NK-92 (cell line): ENCODE data around the gene TCFL5.

Source experiments
- DNase-seq: peaks from one replicate; lab custom pipeline; 2025; ENCODE audit not compliant: unreplicated experiment; lab: John Stamatoyannopoulos, UW

The TCFL5 gene

GRCh38 chr20:62814060-62814708, 47.4 kb downstream of the TCFL5 start:
- DNase-seq, result no peak

- no peak for DNase-seq
These were observed 48.0 kb downstream of the TCFL5 start for GRCh38 chr20:62813588-62813987.

GRCh38 chr20:62812907-62813200, 48.8 kb downstream of the TCFL5 start:
- no peak for DNase-seq

GRCh38 chr20:62812181-62812906, 49.3 kb downstream of the TCFL5 start:
- no peak for DNase-seq

GRCh38 chr20:62811720-62812119, 49.9 kb downstream of the TCFL5 start:
- no peak for DNase-seq

GRCh38 chr20:62811320-62811719, 50.3 kb downstream of the TCFL5 start:
- DNase-seq, result no peak

- DNase-seq, result no peak
These were observed 51.8 kb downstream of the TCFL5 start for GRCh38 chr20:62809530-62810428.

- no peak for DNase-seq
These were observed 53.3 kb downstream of the TCFL5 start for GRCh38 chr20:62808211-62808865.

GRCh38 chr20:62807444-62808210, 54.0 kb downstream of the TCFL5 start:
- DNase-seq, result no peak

- no peak for DNase-seq
These were observed 55.1 kb downstream of the TCFL5 start for GRCh38 chr20:62806383-62807050.

GRCh38 chr20:62805711-62806382, 55.8 kb downstream of the TCFL5 start:
- no peak for DNase-seq

GRCh38 chr20:62805155-62805710, 56.4 kb downstream of the TCFL5 start:
- DNase-seq, result no peak

- no peak for DNase-seq
These were observed 56.9 kb downstream of the TCFL5 start, which contains the start of gene OGFR for GRCh38 chr20:62804627-62805154. Gene OGFR (plus strand): TSS chr20:62804835. CDS start chr20:62804860, 25 bp downstream.

GRCh38 chr20:62804021-62804626, 57.5 kb downstream of the TCFL5 start:
- DNase-seq, result no peak

GRCh38 chr20:62802026-62802712, 59.5 kb downstream of the TCFL5 start:
- DNase-seq, result no peak

GRCh38 chr20:62801284-62802010, 60.2 kb downstream of the TCFL5 start:
- DNase-seq, result no peak
